H1 (cell line): ENCODE data around the gene KCNK4.

Experiments
- CTCF ChIP-seq, 3 experiments: IDR thresholded peaks; 1 replicate in 2 of 3; 2 replicates in 1 of 3; pipeline versions ENCODE4 v1.5.1 to v1.6.1; 2011; ENCODE audit warnings: low read length in 3 of 3, mild to moderate bottlenecking in 3 of 3, inconsistent platforms in 2 of 3, low read depth in 1 of 3, moderate library complexity in 1 of 3; ENCODE audit not compliant: insufficient read depth in 1 of 3; ENCODE audit errors: control extremely low read depth in 1 of 3
- EZH2 ChIP-seq: fragments of 200-600 bp; sonication (generic); IDR thresholded peaks from 2 replicates; pipeline ENCODE4 v1.7.1; 2012; ENCODE audit warnings: low read depth, mild to moderate bottlenecking, moderate library complexity, low read length, inconsistent platforms; ENCODE audit not compliant: severe bottlenecking
- POLR2AphosphoS5 ChIP-seq: IDR thresholded peaks from 2 replicates; pipeline ENCODE4 v1.6.1; 2011; ENCODE audit warnings: low read depth, low read length
- POU5F1 ChIP-seq: IDR thresholded peaks from 2 replicates; pipeline ENCODE4 v1.6.1; 2011; ENCODE audit warnings: low read depth, mild to moderate bottlenecking, low read length, moderate library complexity

DNA sequence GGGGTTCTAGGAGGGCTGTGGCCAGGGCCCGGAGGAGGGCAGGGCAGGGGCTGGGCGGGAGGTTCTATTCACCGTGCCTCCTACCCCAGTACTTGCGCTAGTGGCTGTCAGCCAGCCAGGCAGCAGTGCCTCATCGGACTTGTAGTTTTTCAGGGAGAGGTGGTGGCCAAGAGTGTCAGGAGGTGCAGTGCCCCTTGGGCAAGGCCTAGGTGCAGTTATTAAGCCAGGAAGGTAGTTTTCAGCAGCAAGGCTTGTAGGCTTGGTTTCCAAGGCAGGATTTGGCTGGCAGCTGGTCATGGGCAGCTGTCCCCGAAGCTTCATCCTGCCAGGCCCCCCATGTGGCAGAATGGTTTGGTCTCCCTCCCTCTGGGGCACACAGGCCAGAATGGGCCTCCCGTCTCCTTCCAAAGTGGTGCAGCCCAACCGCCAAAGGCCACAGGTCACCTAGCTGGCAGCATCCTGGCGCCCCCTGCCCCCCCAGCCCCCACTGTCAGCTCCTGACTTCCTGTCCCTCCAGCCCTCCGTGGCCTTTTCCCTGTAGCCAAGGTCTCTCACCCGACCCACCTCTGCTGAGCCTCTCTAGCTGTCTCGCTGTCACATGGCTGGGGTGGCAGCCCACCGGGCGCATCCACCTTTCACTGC lies 57.4 kb downstream of the KCNK4 start:
- TF ChIP-seq CTCF (IDR thresholded peaks at IDR 0.05; ENCODE audit: control extremely low read depth in 1 of 3, insufficient read depth in 1 of 3, low read depth in 1 of 3, low read length in 3 of 3) = no peak
- TF ChIP-seq POLR2AphosphoS5 = no peak
- no peak for TF ChIP-seq POU5F1
- no peak for TF ChIP-seq EZH2
